ENCODE measurements around the gene CTNNA2.

CTNNA2 gene

DNA sequence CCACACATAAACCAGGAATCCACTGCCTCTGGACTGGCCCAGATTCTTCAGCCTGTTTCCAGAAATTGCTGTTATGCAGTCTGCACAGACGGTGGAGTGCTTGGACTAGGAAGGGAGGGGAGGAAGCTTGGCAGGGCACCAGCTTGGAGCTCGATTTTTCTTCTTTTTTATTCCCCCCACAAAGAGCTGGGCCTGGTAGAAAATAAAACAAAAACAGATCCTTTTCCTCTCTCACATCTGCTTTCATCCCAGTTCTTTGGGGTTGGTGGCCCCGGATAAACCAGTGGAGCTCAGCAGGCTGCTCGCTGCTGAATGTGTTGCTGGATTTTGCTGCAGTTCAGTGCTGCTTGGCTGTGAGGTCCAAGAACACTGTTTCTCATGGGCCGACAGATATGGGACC lies 775.7 kb downstream of the CTNNA2 start:
- no peak for DNase-seq (ENCODE audit: low read depth)

DNA sequence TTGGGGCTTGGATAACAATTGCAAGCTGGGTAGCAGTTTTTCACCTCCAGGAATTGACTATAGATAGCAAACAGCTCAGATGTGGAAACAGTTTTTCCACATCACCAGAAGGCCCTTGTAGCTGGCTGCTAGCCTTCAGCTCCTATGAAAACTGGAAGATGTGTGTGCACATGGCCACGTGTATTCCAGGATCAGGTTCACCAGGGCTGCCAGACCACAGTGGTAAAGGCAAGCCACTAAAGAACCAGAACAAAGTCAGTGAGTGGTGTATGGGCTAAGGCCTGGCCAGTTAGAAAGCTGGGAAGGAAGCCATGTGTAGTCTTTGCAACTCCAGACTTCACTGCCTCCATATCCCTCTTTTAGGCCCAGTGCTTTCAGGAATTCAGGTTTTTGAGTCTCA lies 778.8 kb downstream of the CTNNA2 start:
- no peak for DNase-seq (ENCODE audit: low read depth)

DNA sequence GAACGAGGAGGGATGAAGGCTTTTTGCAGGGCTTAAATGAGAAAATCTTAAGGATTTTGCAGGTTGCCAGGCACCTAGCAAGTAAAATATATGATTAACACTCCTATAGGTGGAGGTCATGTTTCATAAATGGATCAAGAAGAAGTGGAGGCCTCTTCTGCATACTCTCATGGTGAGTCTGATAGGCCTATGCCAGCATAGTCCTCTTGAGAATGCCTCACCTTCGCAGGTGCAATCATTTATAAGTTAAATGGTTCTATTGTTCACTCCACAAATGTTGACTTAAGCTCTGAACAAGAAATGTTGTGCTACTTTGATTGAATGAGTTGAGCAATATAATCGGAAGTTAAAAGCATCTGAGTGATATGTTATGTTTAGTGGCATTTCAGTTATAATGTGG lies 779.6 kb downstream of the CTNNA2 start:
- no peak for DNase-seq (ENCODE audit: low read depth)

DNA sequence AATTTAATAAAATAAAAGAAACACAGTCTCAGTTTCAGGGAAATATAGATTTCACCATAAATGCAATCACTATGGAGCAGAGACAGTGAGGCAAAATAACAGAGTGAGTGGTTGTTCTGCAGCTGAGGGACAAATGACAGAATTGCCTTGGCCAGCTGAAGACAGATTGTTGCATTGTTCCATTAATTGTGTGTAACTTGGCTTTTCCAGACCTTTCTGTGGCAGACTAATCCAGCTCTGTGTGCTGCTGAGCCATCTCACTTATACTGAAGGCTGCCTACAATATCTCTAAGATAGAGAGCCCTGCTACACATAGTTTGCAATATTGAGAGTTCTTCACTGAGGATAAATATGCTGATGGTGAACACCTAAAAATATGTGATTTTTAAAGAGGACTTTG lies 780.2 kb downstream of the CTNNA2 start:
- DNase-seq (ENCODE audit: low read depth), result no peak

DNA sequence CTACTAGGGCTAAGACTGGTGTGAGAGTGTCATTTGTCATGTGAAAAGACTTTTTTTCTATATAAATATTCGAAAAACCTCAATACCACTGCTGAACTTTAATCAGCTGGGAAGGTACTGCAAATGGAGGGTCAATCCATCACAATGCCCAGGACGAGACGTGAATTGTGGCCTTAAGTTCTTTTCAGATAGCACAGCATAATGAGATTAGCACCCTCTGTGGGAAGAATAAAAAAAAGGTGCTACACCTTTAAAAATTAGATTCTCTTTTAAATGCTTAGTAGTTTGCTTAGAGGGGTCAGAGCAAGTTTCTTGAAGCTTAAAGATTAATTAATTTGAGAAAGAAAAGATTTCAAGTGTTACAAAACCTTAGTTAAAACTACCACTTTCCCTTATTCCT lies 786.1 kb downstream of the CTNNA2 start:
- DNase-seq (ENCODE audit: low read depth), result no peak

DNA sequence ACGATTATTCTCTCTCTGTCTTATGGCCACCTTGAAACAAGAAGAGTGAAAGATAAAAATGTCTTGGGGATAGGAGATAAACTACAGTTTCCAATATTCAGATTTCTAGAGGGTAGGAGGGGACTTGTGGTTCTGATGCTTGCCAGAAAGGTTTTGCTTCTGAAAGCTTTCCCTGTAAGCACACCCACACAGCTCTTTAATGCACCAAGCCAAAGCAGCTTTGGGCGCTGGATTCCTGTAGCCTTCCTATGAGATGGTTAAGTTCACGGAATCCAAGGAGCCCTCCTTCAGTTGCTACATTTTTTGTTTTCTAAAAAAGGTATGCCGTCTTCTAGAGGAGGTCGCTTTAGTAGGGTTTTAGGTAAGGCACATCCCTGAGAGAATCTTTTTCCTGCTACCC lies 786.8 kb downstream of the CTNNA2 start:
- no peak for DNase-seq (ENCODE audit: low read depth)

DNA sequence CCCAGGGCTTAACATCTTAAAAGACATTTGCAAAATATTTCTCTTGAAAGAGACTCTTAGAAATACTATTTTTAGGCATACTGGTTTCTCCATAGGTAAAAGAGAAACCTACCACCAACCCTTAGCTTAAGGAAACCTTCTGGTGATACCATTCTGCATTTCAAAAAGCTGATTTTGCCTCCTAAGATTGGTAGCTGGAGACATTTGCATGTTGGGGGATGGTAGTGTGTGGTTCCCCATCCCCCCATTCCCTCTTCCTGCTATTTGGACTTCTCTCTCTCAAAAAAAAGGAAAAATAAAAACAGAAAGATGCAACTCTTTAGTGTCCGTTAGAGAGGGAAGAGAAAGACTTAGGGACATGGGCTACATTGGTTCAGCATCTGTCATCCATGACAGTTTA lies 787.5 kb downstream of the CTNNA2 start:
- no peak for DNase-seq (ENCODE audit: low read depth)

DNA sequence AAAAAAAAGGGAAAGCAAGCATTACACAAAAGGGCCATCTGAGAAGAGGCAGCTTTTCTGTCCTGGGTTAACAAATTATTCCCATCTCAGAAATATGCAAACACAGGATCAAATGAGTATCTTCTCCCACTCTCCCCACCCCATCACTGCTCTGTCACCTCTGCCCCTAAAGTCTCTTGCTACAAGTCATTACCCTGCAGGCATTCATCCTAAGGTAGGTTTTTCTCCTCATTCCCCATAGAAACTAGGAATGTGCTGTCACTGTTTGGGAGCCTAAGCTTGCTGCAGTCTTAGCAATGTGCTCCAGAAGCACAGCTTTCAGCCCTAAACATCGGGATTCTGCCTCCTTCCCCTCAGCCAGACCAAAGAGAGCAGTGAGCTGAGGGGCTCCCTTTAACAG lies 788.1 kb downstream of the CTNNA2 start:
- DNase-seq (ENCODE audit: low read depth), result no peak

DNA sequence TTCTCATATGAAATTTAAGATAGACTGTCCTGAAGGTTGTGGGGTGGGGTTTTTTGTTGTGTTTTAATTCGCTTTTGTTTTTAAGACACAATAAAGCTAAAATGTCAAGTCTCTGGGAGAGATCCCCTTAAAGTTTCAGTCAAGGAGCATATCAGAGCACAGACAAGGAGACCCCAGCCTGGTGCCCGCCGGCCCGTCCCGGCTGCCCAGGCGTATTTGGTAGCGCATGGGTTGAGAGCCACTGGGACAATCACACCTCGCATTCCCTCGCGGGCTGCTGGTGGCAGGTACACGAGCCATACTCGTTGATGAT lies 789.1 kb downstream of the CTNNA2 start:
- no peak for DNase-seq (ENCODE audit: low read depth)

DNA sequence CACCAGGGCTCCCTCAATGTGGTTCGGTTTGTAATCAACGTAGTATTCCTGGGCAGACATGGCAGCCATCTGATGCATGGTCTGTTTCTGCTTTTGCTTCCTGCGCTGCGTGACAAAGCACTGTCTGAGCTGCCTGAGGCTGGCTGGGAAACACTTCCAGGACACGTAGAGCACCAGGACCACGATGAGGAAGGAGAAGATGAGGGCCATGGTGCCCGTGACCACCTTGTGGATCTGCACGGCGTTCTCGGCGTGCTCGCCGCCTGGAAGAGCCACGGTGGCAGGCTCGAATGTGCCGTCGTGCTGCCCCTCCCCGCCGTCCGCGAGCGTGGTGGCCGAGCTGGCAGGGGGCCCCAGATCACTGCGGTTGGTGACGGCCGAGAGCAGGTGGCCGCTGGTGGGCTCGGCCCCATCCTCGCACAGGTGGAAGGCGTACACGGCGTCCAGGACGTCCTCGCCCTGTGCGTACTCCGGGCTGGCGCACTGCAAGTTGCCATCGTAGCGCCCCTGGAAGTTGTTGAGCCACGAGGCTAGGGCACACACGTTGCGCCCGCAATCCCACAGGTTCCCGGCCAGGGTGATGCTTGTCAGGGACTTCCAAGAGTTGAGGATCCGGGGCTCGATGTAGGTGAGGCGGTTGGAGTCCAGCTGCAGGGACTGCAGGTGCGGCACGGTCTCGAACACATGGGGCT lies 789.6 kb downstream of the CTNNA2 start:
- DNase-seq (ENCODE audit: low read depth), result no peak

DNA sequence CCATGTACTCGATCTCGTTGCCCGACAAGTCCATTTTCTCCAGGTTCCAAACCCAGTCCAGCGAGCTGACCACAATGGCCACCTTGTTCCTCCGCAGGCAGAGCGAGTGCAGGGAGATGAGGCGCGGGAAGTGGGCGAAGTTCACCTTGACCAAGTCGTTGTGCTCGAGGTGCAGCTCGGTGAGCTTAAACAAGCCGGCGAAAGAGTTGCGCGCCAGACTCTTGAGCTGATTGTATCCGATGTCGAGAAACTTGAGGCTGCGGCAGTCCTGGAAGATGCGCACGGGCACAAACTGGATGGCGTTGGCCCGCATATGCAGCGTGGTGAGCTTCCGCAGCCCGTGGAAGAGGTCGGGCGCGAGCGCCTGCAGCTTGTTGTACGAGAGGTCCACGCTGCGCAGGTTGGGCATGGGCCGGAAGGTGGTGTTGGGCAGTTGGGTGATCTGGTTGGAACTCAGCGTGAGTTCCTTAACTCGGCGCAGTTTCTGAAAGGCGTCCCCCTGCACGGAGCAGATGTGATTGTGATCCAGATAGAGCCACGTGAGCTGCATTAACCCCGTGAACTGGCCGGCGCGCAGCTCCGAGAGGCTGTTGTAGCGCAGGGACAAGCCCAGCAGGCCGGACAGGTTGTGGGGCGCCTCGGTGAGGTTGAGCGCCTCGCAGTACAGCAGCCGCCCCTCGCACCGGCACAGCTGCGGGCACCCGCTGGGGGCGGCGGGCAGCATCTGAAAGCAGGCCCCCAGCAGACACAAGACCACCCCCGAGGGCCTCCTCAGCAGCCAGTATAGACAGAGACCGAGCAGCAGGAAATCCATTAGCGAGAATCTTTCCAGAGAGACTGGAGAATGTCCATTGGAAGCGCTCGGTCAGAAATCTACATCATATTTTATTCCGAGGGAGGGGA lies 790.4 kb downstream of the CTNNA2 start:
- DNase-seq (ENCODE audit: low read depth), result no peak

DNA sequence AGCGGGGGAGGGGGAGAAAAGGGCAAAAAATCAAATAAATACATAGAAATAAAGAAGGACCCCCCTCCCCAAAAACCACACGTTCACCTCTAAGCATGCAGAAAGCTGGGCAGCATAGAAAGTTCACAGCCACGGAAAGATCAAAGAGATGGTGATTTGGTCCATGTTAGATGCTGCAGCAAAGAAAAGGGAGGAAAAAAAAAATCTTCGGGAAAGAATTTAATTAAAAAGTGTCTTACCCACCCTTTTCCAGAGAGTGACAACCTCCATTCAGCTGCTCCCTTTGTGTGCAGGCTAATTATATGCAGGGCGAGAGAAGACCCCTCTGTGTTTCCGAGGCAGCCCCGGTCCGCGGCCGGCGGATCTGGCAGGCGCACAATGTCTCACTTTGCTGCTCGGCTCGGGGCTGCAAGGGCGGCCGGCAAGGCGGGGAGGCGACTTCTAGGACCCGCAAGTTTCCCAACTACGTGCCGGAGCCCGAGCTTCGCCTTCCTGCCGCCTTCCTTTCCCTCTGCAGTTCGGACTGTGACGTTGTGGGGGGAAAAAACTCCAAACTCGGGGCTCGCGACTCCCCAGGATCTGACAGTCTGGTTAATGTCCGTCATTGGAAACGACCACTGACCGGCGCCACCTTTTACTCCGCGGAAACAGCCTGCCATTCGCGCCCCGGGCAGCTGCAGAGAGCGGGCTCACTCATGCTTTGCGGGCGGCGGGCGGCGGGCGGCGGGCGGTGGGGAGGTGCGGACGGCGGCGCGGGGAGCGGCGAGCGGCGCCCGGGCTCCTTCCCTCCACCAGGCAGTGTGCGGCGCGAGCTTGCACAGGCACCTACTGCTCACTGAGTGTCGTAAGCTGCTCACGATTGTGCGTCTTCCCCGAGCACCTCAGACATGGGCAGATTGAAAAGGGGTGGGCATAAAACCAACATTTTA lies 791.3 kb downstream of the CTNNA2 start, which contains the start of gene LRRTM1:
Gene LRRTM1, minus strand, starts transcription at position 844 of the 929 bp plus-strand sequence. CDS start 933 bp downstream, outside the sequence.
- DNase-seq (ENCODE audit: low read depth), result no peak

DNA sequence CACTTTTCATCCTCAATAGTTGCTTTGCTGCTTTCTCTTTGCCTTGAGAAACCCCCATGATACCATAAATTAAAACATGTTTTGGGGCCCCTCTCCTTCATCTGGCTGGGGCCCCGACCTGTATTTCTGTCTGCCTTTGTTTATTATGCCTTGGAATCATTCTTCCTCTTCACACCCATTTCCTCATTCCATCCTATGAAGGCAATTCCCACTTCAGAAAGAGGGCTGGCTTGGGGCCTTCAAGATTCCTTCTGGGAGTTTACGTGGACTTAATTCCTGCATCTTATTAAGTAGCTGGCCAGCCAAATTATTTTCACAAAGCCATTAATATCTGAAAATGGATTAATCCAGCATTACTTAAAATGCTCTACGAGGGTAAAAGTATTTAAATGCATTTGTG lies 798.5 kb downstream of the CTNNA2 start:
- no peak for DNase-seq (ENCODE audit: low read depth)

DNA sequence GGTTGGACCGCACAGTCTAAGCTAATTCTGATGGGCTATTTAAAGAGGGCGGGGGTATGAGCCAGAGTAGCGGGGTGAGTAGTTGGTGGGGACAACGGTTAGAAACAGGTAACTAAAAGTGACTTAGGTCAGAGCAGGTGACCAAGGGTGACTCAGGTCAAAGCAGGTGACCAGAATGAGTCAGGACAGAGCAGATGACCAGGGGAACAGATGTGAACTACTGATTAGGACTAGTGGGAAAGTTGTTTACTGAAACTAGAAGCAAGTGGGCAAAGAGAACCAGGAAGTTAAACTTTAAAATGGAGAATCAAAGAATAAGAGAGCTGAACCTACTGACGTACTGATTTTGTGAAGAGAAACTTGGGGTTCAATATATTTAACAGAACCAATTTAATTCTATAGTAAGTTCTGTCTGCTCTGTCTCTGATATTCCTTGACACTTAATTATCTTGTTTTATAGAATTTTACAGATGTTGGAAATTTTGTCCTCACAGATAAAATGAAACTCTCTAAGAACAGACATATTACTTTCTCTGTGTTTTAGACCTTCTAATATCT lies 799.5 kb downstream of the CTNNA2 start:
- no peak for DNase-seq (ENCODE audit: low read depth)

DNA sequence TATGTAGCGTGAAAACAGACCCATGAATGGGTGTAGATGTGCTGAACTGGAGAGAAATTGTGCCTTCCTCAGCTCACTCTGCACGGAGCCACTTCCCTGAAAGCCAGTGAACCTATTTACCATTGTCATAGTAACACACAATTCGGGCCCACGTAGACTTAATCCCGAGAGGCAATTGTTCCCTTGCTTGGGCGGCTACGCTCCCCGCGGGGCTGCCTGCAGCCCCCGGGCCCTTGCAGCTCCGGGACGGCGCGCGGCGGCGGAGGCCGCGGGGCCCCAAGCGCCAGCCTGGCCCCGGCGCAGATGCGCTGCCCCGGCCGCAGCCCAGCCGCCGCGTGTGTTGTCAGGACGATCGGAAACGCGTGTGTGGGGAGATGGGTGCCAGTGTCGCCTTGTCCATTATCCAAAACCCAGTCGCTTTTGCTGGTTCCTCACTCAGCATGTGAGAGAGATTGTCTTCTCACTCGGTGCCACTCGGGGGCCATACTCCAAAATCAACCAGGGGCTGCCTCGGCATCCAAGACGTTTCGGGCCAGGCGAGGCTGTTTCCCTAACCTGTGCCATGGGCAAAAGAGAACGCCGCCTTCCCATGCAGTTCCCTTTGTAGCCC lies 809.6 kb downstream of the CTNNA2 start:
- DNase-seq (ENCODE audit: low read depth), result no peak

DNA sequence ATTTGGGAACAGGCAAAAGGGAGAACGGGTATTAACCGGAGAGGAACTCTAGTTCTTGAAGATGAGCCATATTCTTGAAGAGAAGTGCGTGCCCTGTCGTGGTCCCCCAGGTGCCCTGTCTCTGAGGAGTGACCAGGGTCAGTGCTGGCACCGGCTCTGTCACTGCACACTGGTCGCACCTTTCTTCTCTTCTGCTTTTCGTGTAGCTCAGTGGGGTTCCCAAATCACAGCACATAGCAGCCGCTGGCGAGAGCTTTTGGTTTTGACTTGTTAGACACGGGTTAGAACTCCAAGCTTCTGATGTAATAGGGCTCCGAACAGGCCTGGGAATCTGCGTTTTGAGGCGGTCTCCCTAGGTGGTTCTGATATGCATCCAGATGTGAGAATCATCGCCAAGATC lies 810.1 kb downstream of the CTNNA2 start:
- no peak for DNase-seq (ENCODE audit: low read depth)

DNA sequence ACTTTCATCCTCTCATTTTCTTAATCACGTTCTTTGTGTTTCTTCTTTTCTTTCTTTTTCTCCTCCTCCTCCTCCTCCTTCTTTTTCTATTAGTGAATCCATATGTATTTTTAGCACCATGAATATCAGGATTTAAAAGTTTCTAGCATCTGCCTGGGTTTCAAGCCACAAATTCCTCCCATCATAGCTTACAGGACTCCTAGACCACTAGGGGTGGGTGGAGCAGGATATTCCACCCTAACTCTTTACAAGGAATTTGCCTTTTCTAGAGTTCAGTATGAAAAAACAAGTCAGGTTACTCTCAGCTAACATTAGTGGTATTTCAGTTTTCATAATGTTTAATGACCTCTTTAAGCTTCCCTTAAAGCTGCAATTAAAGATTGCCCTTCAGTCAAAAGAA lies 810.8 kb downstream of the CTNNA2 start:
- no peak for DNase-seq (ENCODE audit: low read depth)

DNA sequence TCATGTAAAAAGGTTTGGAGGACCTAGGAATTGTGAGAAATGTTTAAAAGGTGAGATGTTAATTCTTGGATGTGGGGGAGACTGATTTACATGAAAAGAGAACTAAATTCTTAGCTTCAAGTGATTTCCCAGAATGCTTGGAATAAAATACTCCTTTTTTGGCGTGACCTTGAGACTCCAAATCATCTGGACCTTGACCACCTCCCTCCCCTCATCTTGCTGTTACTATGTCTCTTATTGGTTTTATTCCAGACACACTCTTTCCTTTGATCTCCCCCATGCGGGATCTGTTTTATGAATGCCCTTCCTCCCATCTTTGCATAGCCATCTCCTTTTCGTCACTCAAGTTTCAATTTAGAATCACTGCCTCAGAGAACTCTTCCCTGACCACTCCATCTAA lies 811.7 kb downstream of the CTNNA2 start:
- DNase-seq (ENCODE audit: low read depth), result no peak

DNA sequence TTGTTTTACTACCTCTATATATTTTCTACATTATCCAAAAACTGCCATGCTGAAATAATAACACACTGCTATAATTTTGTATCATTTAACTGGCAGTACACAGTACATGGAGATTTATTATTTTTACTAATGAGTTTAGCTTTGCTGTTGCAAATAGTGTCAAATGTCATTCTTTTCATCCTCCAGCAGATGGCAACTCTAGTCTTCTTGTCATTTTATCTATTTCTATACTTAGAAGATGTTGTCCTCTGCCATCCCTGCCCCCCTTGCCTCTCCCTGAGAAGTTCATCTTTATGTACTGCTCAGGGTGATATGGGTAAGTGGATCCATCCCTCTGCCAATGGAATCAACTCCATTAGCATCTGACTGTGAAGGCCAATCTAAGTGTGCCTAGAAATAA lies 813.4 kb downstream of the CTNNA2 start:
- no peak for DNase-seq (ENCODE audit: low read depth)

DNA sequence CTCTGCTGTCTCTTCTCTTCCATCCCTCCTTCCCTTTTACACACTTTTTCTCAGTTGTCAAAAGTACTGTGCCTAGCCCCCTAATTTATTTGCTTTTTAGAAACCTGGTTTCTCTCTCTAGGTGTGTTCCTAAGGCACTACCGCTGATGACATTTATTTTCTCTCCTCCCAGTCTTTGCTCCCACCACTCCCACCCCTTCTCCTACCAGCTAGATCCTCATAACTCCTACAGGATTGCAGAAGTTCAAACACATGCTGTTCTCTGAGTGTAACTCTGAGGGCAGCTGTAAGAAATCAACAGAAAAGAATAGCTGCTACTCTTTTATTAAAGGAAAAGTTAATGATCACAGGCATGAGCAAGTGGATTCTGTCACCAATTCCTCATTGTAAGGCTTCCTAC lies 814.0 kb downstream of the CTNNA2 start:
- DNase-seq (ENCODE audit: low read depth), result no peak

DNA sequence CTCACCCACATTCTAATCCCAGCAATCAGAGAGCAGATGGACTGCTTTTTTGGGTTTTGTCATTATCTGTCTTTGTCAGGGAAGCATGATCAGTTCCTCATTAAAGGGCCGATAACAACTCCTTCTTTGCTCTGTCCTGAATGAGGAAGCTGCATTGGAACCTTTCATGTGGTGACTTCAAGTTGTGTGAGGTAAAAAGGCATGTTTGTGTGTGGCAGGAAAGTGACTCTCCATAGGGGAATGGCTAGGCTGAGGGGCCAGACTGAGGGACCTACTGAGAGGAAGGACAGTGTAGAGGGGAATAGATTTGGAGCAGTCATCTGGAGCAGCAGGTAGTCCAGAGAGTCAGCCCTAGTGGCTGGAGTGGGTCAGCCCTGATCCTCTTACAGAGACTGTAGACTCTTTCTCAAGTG lies 815.3 kb downstream of the CTNNA2 start:
- DNase-seq (ENCODE audit: low read depth), result no peak

DNA sequence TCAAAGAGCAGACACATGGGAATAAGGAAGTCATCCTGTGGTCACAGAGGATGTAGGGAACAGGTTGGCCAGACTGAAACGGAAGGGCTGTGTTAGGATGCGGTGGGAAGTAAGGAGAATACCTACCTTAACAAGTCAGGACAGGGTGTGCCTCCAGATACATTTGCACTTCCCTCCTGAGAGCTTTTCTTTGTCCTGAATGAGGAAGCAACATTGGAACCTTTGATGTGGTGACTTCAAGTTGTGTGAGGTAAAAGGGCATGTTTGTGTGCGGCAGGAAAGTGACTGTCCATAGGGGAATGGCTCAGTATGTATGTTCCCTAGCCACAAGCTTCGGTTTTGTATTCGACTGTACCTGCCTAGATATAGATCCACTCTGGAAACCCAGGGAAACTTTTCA lies 816.6 kb downstream of the CTNNA2 start:
- DNase-seq (ENCODE audit: low read depth), result no peak
